Stimulated activated CD8-positive, alpha-beta memory T cell treated with anti-CD3 and anti-CD28 coated beads, Interleukin-15, amount 100 ng/mL, for 1 hour (primary cell): ENCODE data around the gene IFI30.

Experiments
- DNase-seq: peaks from one replicate; pipeline ENCODE4 v3.0.0-alpha.2; 2020; ENCODE audit warnings: low read depth

IFI30 gene

DNA sequence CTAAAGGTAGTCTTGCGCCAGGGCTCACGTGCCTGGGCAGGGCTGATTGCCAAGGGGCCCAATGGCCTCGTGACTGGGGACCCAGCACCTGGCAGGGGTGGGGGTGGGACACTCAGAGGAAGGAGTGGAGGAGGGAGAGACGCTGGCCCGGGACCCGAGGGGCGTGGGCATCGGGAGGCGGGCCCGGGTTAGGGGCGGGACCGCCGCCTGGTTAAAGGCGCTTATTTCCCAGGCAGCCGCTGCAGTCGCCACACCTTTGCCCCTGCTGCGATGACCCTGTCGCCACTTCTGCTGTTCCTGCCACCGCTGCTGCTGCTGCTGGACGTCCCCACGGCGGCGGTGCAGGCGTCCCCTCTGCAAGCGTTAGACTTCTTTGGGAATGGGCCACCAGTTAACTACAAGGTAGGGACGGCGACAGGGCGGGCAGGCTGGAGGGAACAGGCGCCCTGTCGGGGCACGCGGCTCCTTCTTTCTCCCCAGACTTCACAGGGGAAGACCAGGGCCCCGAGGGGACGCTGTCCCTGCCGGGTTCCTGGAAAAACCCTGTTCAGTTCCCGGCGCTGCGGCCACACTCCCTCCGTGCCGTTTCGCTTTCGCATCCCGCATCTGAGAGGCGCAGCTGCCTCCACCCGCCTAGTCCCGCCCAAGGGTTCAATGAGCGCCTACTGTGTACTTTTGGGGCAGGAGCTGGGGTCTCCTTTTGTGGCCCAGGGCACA is at the start of gene IFI30:
Gene IFI30 (plus strand): TSS at position 242 of the 717 bp plus-strand sequence. CDS start 29 bp downstream, at position 271.
- DNase-seq: no peak

DNA sequence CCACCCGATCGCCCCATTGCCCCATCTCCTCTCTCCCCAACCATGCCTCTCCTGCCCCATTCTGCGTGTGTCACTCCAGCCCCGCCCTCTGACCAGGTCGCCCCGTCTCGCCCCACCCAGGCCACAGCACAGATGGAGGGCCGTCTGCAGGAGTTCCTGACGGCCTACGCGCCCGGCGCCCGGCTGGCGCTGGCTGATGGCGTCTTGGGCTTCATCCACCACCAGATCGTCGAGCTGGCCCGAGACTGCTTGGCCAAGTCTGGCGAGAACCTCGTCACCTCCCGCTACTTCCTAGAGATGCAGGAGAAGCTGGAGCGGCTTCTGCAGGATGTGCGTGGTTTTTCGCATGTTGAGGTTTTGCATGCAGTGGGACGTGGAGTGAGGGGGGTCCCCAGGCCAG is 49.8 kb upstream of the IFI30 start:
- DNase-seq: no peak

DNA sequence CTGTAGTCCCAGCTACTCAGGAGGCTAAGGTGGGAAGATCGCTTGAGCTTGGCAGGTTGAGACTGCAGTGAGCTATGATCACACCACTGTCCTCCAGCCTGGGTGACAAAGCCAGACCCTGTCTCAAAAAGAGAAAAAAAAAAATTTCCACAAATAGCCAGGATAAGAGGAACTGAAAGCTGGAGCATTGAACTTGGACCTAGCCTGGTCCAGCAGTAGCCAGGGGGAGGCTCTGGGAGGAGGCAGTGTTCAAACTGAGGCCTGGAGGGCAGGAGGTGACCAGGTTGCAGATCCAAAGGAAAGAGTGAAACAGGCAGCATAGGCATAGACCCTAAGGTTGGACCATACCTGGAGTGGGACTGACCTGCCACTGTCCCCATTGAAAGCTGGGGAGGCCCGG is 47.5 kb upstream of the IFI30 start:
- no peak for DNase-seq

DNA sequence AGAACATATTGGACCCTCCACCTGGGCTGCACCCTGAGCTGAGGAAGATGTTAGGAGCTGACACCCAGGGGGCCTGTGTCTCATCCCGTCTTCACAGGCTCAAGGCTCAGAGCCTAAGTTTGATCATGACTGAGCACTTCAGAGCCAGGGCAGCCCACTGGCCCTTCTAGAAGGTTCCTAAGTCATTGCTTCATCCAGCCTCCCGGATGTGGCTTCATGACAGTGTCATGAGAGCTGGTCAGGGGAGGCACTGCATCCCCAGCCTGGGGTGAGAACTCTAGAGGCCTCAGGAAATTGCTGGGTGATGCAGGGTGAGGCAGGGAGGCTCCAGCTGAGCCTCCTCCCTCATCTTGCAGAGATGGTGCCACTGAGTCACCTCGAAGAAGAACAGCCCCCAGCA is 45.6 kb upstream of the IFI30 start:
- no peak for DNase-seq

DNA sequence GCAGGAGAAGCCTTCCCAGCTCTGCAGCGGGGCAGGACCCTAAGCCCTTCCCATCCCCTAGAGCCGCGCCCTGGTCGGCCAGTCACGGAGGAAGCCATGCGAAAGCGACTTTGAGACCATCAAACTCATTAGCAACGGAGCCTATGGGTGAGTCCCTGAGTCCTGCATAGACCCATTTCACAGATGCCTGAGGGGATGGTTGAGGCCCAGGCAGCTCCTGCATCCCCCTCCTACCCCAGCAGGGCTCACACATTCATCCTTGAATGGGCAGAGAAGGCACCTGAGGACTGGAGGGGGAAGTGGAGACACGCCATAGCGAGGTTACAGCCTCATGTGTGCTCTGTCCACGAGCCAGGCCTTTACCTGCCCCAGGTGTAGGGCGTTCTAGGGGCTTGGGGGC is 44.8 kb upstream of the IFI30 start:
- no peak for DNase-seq

DNA sequence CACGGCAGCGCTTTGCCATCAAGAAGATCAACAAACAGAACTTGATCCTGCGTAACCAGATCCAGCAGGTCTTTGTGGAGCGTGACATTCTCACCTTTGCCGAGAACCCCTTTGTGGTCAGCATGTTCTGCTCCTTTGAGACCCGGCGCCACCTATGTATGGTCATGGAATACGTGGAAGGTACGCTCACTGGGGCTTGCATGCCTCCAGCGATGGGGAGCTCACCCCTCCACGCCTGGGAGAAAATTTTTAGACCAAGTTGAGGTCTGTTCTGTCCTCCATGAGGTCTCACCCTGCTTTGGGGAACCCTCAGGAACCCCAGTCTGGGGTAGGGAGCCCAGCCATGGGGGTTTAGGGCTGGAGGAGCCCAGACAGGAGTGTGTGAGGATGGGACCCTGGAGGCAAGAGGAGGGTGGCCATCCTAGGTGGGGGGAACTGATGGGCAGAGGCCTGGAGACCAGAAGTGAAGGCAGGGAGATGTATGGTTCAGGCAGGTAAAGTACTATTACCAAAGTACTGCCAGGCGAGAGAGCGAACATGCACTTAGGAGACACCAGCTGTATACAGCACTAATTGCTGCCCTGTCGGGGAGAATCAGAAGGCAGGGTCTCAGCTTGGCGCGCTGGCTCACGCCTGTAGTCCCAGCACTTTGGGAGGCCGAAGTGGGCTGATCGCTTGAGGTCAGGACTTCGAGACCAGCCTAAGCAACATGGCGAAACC is 42.9 kb upstream of the IFI30 start:
- no peak for DNase-seq

DNA sequence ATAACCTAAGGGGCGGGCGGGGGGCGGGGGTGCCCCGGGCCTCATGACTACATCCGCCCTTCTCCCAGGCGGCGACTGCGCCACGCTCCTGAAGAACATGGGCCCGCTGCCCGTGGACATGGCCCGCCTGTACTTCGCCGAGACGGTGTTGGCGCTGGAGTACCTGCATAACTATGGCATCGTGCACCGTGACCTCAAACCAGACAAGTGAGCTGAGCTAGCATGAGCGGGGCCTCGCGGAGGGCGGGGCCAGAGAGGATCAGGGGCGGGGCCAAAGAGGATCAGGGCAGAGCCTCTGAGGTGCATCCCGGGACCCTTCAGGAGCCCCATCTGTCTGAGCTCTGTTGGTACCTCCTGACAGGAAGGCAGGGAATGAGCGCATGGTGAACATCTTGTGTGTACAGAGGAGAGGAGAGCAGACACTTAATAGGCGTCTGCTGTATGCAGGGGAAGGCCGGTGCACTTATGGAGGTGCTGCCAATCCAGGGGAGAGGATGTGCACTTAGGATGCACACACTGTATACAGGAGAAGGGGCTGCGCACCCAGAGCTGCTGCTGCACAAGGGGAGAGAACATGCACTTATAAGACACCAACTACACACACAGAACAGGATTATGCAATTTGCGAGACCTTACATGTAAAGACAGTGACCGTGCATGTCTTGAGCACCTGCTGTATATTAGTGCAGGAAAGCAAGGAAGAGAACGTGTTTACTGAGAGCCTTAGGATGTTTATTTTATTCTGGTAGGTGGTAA is 41.6 kb upstream of the IFI30 start:
- DNase-seq: no peak

DNA sequence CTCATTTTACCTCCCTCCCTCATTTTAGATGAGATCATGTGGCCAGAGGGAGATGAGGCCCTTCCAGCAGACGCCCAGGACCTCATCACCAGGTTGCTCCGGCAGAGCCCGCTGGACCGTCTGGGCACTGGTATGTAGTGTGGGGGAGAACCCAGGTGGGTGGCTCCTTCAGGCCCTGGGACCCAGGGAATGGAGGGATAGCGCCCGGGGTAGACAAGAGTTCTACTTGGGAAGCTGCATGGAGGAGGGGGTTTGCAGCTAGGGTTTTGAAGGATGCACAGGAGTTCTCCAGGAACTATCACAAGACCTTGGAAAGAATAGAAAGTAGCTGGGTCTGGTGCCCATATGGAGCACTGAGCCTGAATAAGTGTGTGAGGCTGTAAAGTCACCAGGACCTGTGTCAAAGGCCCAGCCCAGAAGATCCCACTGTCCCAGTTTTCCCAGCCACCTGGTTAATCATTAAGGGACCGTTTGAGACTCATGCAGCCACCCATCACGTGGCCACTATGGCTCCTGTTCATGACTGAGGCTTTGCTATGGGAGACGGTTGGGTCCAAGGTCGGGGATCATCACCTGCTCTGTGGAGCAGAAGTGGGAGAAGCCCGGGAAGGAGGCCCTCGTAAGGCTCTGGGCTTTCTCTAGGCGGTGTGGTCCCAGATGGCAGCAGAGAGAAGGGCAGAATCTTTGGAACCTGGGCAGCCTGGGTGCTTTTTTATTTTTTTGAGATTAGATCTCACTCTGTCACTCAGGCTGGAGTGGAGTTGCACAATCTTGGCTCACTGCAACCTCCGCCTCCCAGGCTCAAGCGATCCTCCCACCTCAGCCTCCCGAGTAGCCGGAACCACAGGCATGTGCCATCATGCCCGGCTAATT is 37.7 kb upstream of the IFI30 start:
- DNase-seq: no peak

DNA sequence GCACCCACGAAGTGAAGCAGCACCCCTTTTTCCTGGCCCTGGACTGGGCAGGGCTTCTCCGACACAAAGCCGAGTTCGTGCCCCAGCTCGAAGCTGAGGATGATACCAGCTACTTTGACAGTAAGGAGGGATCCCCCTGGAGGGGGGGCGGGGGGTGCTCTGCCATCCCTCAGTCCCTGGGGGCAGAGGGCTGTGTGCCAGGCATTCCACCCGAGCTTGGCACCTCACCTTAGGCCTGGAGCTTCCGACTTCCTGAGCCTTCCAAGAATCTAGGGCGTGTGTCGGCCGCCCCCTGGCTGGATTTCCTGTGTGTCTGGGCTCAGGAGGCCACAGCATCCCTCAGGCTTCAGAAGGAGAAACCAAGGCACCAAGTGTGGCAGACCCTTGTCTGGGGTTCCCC is 36.4 kb upstream of the IFI30 start:
- DNase-seq: no peak

DNA sequence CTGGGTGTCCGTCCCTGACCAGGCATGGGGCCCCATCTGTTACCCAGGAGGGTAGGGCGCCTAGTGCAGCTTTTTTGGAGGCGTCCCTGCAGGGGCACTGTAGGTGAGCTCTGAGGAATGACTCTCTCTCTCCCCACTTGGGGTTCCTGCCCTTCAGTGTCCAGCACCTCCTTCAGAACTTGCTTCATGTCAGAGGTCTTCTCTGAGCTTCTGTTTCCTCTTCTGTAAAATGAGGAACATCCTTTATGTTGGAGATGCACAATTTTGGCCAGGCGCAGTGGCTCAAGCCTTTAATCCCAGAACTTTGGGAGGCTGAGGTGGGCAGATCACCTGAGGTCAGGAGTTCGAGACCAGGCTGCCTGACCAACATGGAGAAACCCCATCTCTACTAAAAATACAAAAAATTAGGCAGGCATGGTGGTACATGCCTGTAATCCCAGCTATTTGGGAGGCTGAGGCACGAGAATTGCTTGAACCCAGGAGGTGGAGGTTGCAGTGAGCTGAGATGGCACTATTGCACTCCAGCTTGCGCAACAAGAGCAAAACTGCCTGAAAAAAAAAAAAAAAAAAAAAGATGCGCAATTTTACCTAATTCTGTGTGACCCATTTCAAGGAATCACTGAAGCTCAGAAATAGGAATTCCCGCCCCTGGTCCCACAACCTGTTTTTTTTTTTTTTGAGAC is 35.8 kb upstream of the IFI30 start:
- DNase-seq: no peak

DNA sequence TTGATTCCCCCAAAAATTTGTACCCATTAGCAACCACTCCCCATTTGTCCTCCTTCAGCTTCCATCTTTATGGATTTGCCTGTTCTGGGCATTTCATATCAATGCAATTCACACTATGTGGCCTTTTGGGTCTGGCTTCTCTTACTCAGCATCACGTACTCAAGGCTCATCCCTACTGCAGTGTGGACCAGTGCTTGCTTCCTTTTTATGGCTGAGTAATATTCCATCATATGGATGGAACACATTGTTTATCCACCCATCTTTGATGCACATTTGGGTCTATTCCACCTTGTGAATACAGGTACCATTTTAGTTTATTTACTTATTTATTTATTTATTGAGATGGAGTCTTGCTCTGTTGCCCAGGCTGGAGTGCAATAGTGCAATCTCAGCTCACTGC is 33.1 kb upstream of the IFI30 start:
- DNase-seq: no peak

DNA sequence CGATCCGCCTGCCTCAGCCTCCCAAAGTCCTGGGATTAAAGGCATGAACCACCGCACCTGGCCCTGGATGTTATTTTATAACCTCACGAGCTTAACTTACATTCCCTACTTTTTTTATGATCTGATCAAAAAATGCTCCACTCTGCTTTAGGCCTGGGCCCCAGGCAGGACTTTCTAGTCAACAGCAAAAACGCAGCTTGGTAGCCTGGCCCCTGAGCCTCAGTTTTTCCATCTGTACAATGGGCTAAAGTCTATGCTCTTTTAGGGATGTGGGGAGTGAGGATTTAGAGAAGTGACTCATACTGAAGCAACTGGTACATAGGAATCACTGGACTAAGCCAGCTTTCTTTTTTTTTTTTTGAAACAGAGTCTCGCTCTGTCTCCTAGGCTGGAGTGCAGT is 32.6 kb upstream of the IFI30 start:
- no peak for DNase-seq

DNA sequence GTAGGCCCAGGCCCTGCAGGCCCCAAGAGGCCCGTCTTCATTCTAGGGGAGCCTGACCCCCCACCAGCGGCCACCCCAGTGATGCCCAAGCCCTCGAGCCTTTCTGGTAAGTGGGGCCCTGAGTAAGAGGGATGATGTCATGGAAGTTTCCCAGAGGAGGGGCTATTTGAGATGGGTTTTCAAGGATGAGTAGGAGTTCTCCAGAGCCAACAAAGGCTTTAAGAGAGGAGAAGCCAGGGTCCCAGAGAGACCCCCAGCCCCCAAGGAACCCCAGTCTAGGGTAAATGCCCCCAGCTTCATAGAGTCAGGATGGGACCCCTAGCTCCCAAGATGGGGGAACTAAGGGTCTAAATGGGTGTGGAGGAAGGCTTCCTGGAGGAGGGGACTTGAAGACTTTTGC is 29.7 kb upstream of the IFI30 start:
- DNase-seq: no peak

DNA sequence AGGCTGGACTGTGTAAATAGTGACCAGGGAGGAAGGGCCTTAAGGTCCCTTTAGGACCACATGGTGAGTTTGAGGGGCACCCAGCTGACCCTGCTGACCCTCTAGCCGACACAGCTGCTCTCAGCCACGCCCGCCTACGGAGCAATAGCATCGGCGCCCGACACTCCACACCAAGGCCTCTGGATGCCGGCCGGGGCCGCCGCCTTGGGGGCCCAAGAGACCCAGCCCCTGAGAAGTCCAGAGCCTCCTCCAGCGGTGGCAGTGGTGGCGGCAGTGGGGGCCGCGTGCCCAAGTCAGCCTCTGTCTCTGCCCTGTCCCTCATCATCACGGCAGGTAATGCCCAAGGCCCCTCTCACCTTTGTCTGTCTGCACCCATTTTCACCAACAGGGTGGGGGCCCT is 29.3 kb upstream of the IFI30 start:
- DNase-seq: no peak

DNA sequence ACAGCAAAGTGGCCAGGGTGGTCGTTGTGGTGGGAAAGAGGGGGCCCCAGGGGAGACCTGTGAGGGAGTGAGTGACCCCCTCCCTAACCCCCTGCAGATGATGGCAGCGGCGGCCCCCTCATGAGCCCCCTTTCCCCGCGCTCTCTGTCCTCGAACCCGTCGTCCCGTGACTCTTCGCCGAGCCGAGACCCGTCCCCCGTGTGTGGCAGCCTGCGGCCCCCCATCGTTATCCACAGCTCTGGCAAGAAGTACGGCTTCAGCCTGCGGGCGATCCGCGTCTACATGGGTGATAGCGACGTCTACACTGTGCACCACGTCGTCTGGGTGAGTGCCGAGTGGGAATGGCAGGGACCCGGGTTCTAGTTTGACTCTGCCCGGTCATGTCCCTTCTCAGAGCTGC is 28.7 kb upstream of the IFI30 start:
- no peak for DNase-seq

DNA sequence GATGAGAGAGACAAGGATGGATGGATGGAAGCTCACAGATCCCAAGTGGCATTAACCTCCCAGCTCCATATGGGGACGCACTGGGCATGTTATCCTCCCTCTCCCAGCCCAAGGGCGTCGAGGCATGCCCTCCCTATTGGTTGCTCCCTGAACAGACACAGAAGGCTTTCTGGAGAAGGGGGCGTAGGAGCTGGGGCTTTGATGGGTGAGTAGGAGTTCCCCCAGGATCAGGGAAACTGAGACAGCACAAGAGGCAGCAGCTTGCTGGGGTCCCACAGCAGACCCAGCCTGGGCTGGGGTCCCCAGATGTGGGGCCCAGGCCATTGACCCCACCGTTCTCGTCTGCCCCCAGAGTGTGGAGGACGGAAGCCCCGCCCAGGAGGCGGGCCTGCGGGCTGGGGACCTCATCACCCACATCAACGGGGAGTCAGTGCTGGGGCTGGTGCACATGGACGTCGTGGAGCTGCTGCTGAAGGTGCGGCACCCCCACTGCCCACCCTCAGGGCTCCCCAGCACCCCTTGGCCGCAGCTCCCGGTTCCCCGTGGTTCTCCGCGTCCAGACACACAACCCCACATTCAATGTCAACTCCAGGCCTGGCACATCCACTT is 28.1 kb upstream of the IFI30 start:
- no peak for DNase-seq

DNA sequence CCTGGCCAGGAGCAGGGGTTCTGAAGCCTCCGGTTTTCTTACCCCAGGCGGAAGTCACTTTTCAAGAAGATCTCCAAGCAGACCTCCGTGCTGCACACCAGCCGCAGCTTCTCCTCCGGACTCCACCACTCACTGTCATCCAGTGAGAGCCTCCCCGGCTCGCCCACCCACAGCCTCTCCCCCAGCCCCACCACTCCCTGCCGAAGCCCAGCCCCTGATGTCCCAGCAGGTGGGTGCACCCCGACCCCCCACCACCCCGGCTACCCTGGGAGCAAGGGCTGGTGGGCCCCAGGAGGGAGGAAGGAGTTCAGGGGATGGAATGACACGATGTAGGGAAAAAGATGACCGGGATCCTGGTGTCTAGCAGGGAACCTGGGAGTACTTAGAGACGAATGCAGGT is 26.2 kb upstream of the IFI30 start:
- DNase-seq: no peak

DNA sequence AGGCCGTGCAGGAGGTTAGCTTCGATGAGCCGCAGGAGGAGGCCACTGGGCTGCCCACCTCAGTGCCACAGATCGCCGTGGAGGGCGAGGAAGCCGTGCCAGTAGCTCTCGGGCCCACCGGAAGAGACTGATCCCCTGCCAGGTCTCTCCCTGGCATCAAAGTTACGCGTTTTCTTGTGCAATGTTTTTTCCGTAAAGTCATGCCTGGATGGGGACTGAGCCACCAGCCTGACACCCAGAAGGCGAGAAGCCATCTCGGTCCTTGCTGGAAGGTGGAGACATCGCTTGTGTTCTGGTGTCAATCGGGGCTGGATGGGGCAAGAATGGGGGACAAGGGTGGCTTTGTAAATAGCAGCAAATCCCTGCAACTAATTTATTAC is 24.0 kb upstream of the IFI30 start:
- no peak for DNase-seq

DNA sequence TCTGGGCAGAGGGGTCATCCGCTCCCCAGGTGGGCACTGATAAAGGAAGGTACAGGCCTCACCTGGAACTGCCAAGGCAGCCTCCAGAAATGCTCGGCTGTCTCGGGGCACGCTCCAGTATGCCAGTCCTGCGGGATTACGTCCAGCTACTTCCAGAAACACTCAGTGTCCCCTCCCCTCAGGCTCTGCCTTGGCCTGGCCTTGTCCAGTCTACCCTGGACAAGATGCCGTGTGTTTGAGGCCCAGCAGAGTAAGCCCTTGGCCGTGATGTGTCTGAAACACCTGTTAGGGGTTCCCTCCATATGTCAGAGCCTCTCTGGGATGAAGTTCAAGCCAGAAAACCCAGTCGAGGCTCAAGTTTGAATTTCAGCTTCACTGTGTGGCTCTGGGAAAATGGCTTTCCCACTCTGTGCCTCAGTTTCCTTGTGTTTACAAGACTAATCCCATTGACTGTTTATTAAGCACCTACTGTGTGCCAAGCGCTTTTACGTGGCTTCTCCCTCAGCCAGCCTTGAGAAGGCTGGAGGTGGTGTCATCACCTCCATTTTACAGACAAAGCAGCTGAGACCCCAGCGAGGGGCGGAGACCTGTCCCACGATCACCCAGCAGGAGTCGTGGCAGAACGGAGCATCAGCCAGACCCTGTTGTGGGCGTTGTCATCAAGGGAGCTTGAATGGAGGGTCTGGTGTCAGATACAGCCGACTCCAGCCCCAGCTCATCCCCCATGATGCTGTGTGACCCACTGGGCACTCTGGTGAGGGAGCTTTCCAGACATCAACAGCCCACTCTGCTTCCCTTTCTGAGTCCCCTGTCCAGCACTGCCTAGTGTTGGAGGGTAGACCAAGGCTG is 22.6 kb upstream of the IFI30 start:
- DNase-seq: no peak

DNA sequence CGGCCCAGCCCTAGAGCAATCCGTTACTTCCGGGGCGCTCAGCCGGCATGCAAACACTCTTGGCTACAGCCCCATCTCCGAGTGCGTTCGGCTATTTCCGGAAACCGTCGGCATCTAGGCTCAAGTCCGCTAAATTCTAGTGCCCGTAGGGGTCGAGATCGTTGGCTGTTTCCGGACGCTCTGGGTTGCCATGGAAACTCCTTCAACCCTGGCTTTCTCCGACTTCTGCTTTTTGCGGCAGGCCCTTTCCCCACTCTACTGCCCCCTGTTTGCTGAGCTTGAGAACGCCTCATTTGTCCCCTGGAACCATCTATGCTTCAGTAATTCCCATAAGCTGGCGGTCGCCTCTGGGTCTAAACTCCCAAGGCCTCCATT is 21.2 kb upstream of the IFI30 start:
- DNase-seq: peak; percentile 97
